Measurements from ENCODE around the gene CMIP. TPM values are rescaled to one million over a fixed set of nuclear protein-coding genes. Genes with fewer than 3 reads are reported as not detected.

The CMIP gene
- total RNA-seq, 1 experiment from 2014 or later, result 63.7 TPM

- Mint-ChIP-seq H3K4me1 (peaks cover 5% of the 10 kb centered on the region; the same call in 1 of the 2 replicates), H3K36me3 (peaks cover 16% of the 10 kb centered on the region), H3K4me3 (no peak overlapping the region), H3K9me3 (no peaks in the 10 kb centered on the region), H3K27ac (peak overlapping the region; percentile 73; the same call in 1 of the 2 replicates), H3K27me3 (ENCODE audit: low read depth) (no peaks in the 10 kb centered on the region)
- no peak for DNase-seq (ENCODE audit: low spot score)
- TF ChIP-seq E2F5 (CRISPR knock-in tag; IDR thresholded peaks at IDR 0.05), result no peak
- TF ChIP-seq SMAD4 (CRISPR knock-in tag; IDR thresholded peaks at IDR 0.05), result no peak
- TF ChIP-seq NR3C1 (CRISPR knock-in tag; conservative IDR thresholded peaks at IDR 0.05; ENCODE audit: low read depth), result no peak
- no peak for TF ChIP-seq ATF1 (CRISPR knock-in tag; IDR thresholded peaks at IDR 0.05)
- no peak for TF ChIP-seq ZBTB21 (CRISPR knock-in tag; IDR thresholded peaks at IDR 0.05; ENCODE audit: borderline replicate concordance)
- TF ChIP-seq HMGA2 (CRISPR knock-in tag; IDR thresholded peaks at IDR 0.05), result no peak
- TF ChIP-seq JAZF1 (CRISPR knock-in tag; IDR thresholded peaks at IDR 0.05), result no peak
- TF ChIP-seq E2F1 (CRISPR knock-in tag; IDR thresholded peaks at IDR 0.05), result no peak
- TF ChIP-seq, protein P1, sequence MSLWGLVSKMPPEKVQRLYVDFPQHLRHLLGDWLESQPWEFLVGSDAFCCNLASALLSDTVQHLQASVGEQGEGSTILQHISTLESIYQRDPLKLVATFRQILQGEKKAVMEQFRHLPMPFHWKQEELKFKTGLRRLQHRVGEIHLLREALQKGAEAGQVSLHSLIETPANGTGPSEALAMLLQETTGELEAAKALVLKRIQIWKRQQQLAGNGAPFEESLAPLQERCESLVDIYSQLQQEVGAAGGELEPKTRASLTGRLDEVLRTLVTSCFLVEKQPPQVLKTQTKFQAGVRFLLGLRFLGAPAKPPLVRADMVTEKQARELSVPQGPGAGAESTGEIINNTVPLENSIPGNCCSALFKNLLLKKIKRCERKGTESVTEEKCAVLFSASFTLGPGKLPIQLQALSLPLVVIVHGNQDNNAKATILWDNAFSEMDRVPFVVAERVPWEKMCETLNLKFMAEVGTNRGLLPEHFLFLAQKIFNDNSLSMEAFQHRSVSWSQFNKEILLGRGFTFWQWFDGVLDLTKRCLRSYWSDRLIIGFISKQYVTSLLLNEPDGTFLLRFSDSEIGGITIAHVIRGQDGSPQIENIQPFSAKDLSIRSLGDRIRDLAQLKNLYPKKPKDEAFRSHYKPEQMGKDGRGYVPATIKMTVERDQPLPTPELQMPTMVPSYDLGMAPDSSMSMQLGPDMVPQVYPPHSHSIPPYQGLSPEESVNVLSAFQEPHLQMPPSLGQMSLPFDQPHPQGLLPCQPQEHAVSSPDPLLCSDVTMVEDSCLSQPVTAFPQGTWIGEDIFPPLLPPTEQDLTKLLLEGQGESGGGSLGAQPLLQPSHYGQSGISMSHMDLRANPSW (CRISPR knock-in tag; conservative IDR thresholded peaks at IDR 0.05; ENCODE audit: low read depth), result no peak
- TF ChIP-seq, protein P2, sequence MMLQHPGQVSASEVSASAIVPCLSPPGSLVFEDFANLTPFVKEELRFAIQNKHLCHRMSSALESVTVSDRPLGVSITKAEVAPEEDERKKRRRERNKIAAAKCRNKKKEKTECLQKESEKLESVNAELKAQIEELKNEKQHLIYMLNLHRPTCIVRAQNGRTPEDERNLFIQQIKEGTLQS (CRISPR knock-in tag; conservative IDR thresholded peaks at IDR 0.05), result no peak
- no peak for ATAC-seq
- ChIA-PET CTCF (no interaction called here), POLR2A (no interaction called here)
These were observed 161.4 kb downstream of the CMIP start for GRCh38 chr16:81606039-81606438.

DNA sequence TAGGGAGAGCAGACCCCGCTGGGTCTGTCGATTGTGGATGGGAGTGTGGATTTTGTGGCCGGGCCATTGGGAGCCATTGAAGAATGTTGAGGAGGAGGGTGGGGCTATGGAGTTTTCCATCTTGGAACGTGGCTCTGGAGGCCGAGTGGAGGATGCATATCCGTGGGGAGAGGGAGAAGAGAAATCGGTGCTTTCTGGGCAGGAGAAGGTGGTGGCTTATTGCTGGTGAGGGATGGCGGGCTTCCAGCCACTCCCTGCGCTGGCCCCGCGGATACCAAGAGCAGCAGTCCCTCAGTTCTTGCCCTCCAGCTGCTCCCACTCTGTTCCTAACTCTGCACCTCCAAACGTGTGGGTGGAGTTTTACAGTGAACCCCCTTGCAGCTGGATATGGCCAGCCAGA lies 162.4 kb downstream of the CMIP start:
- no peaks in the 10 kb centered on the region for H3K9me3 Mint-ChIP-seq
- H3K27me3 Mint-ChIP-seq (ENCODE audit: low read depth), result no peaks in the 10 kb centered on the region
- no peak overlapping the region for H3K4me3 Mint-ChIP-seq
- DNase-seq (ENCODE audit: low spot score) (no peak), ATAC-seq (no peak)
- 0 out of 2 replicates have a peak, but pooled peaks cover 4% of the 10 kb centered on the region for H3K4me1 Mint-ChIP-seq
- CTCF ChIA-PET, result interaction anchor here (1.0 to 1.4 kb wide), 3 partner anchors 9 to 203 kb away, joined by 3 to 4 read pairs (median 3); no protein-coding TSS in a partner anchor
- H3K36me3 Mint-ChIP-seq, result peaks cover 16% of the 10 kb centered on the region
- POLR2A ChIA-PET, result no interaction called here
- H3K27ac Mint-ChIP-seq, result peak overlapping the region; percentile 73; the same call in 1 of the 2 replicates
- TF ChIP-seq ELF4 (CRISPR knock-in tag; IDR thresholded peaks at IDR 0.05; ENCODE audit: low read depth), result no peak
- TF ChIP-seq ZNF532 (CRISPR knock-in tag; IDR thresholded peaks at IDR 0.05; ENCODE audit: borderline replicate concordance), result no peak
- no peak for TF ChIP-seq E2F1 (CRISPR knock-in tag; IDR thresholded peaks at IDR 0.05)
- TF ChIP-seq, protein P2 (CRISPR knock-in tag; conservative IDR thresholded peaks at IDR 0.05), result no peak
- TF ChIP-seq ZNF416 (CRISPR knock-in tag; IDR thresholded peaks at IDR 0.05), result no peak
- no peak for TF ChIP-seq MLX (CRISPR knock-in tag; IDR thresholded peaks at IDR 0.05)
- TF ChIP-seq TP53 (CRISPR knock-in tag; IDR thresholded peaks at IDR 0.05), result no peak
- no peak for TF ChIP-seq ARID4B (CRISPR knock-in tag; IDR thresholded peaks at IDR 0.05; ENCODE audit: borderline replicate concordance)
- no peak for TF ChIP-seq ZNF396 (CRISPR knock-in tag; IDR thresholded peaks at IDR 0.05; ENCODE audit: borderline replicate concordance)
- TF ChIP-seq CREB1 (CRISPR knock-in tag; IDR thresholded peaks at IDR 0.05), result no peak

All from WTC11 (cell line).